Stimulated activated CD4-positive, alpha-beta T cell treated with anti-CD3 and anti-CD28 coated beads, TNF-alpha, amount 100 ng/mL, for 1 hour (primary cell): ENCODE results near the gene RUFY3.
"Not testable (repeated sequence)": the region's sequence is repeated elsewhere in the genome, so short reads cannot be mapped to it uniquely, and the experiment has no call there.

Source experiments
- DNase-seq, 3 donors: peaks; one replicate each; pipeline ENCODE4 v3.0.0-alpha.2; 2020; ENCODE audit warnings: low read depth in 3 of 3, low spot score in 1 of 3

The RUFY3 gene

DNA sequence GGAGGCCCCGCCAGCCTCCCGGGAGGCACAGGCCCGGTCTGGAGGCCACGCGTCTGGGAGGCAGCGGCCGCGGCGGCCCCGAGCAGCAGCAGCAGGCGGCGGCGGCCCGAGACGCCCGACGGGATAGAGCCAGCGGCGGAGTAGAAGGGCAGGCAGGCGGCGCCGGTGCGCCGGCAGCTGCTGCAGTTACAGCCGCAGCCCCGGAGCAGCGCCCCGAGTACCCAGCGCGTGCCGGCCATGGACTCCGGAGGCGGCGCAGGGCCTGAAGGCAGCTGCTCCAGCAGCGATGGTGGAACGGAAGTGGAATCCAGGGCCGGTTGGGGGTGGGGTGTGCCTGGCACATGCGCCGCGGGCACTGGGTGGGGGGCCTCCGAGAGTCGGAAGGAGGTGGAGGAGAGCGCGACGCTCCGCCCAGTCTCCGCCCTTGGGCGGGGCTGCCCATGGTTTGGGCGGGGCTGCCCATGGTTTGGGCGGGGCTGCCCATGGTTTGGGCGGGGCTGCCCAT lies 117.9 kb downstream of the RUFY3 start, which contains the start of gene GRSF1:
Gene GRSF1 (minus strand): TSS at position 302 of the 505 bp plus-strand sequence. CDS start 63 bp downstream, at position 239.
- DNase-seq = peak; percentile 88 to 90 (median 90)

DNA sequence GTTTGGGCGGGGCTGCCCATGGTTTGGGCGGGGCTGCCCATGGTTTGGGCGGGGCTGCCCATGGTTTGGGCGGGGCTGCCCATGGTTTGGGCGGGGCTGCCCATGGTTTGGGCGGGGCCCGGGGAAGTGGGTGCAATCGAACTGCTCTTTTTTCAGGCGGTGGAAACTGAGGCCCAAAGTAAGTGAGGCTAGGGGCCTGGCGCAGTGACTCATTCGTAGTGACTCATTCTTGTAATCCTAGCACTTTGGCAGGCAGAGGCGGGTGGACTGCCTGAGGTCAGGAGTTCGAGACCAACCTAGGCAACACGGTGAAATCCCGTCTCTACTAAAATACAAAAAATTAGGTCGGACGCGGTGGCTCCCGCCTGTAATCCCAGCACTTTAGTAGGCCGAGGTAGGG lies 118.4 kb downstream of the RUFY3 start:
- peak in 2 of 3 donors; percentile 34 to 45 for DNase-seq

DNA sequence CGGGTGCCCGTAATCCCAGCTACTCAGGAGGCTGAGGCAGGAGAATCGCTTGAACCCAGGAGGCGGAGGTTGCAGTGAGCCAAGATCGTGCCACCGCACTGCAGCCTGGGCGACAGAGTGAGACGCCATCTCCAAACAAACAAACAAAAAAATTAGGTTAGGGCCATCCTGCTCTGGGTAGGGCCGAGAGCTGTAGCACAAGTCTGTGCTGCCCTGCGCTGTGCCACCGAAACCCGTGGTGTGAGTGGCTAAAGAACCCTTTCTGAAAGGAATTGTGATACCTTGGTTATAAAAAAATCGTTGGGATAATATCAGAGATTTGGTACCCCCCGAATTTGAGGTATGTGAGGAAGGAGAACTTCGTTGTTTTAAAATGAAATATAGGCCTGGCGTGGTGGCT lies 118.9 kb downstream of the RUFY3 start:
- DNase-seq = not testable (repeated sequence)

DNA sequence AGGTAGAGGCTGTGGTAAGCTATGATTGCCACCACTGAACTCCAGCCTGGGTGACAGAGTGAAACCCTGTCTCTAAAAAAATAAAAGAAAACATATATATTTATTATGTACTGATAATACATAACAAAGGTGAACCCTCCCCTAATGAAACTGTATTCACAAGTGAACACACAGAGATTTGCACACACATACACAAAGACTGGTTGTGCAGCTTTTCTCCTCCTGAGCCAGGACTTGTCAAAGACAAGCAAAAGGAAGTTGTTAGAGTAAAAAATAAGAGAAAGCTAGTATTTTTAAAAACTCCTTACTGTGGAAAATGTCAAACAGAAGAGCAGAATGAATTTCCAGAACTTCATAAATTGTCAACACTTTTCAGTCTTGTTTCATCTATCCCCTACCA lies 119.4 kb downstream of the RUFY3 start:
- no peak for DNase-seq

DNA sequence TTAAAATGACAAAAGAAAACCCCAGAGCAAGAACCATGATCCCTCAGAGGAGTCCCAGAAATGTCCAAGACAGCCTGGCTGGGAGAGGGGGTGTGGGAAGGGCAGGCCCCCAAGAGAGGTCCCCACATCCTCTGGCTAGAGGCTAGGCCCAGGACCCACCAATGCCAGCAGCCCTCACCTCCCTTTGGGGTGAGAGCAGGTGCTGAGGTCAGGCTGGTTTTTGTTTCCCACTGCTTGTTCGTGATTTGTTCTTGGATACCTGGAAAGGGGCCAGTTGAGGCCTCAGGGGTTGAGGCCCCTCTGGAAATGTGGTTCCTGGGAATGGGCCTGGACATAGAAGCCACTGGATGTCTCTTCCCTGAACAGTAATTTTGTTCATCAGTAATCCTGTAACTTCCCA lies 120.2 kb downstream of the RUFY3 start:
- DNase-seq = no peak

DNA sequence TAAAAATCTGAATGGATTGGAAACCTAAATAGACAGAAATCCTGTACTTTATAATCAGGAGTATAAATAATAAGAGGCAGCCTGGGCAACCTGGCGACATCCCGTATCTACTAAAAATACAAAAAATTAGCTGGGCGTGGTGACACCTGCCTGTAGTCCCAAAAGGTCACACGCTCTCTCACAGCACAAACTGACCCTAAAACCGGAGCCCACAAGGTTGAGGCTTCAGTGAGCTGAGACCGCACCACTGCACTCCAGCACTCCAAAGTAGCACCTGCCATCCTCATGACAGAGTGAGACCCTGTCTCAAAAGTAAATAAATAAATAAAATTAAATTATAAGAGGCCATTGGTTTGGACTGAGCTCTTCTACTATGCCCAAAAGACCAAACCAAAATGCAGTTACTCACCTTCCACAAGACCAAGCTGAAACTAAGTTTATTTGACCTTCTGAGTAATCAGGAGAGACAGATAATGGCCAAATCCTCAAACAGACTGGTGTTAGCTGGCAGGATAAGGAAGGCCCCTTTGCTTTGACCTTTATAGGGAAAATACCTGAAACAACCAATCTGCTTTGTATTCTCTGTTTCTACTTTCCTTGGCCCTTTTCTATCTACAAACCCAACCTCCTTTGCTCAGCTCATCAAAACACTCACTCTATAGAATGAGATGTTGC lies 121.1 kb downstream of the RUFY3 start:
- no peak for DNase-seq

DNA sequence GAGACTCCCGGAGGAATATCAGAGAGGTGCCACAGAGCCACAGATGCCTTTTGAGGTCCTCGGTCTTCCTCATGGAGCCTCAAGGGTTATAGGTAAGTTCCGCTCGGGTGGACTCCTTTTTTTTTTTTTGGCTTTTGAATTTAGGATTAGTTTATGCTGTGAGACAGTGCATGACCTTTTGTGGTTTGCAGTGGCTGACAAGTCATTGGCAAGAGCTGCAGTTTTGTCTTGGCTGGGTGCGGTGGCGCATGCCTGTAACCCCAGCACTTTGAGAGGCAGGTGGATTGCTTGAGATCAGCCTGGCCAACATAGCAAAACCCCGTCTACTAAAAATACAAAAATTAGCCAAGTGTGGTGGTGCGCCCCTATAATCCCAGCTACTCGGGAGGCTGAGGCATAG lies 122.4 kb downstream of the RUFY3 start:
- DNase-seq = no peak

DNA sequence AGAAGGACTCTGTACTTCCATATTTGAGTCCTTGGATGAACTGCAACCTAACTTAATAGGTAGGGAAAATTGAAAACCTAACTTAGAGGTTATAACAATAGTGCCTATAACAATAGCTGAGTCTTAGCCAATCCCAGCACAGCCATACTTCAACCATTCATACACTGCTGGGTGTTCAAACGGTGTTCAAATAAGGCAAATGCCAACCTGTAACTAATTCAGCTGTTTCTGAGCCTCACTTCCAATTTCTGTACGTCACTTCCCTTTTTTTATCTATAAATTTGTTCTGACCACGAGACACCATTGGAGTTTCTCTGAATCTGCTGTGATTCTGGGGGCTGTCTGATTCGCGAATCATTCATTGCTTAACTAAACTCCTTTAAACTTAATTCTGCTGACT lies 127.5 kb downstream of the RUFY3 start:
- no peak for DNase-seq

DNA sequence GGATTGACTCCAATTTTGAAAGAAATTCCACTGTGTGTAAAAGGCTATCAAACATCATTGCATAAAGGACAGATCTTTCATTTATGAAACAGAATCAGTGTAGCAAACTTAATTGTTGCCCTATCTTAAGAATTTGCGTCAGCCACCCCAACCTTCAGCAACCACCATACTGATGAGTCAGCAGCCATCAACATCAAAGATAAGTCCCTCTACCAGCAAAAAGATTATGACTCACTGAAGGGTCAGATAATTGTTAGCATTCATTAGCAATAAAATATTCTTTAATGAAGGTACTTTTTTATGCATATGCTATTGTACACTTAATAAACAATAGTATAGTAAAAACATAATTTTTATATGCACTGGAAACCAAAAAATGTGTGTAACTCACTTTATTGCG lies 133.7 kb downstream of the RUFY3 start:
- DNase-seq = no peak
